ENCODE measurements around the gene CERCAM.

The CERCAM gene

DNA sequence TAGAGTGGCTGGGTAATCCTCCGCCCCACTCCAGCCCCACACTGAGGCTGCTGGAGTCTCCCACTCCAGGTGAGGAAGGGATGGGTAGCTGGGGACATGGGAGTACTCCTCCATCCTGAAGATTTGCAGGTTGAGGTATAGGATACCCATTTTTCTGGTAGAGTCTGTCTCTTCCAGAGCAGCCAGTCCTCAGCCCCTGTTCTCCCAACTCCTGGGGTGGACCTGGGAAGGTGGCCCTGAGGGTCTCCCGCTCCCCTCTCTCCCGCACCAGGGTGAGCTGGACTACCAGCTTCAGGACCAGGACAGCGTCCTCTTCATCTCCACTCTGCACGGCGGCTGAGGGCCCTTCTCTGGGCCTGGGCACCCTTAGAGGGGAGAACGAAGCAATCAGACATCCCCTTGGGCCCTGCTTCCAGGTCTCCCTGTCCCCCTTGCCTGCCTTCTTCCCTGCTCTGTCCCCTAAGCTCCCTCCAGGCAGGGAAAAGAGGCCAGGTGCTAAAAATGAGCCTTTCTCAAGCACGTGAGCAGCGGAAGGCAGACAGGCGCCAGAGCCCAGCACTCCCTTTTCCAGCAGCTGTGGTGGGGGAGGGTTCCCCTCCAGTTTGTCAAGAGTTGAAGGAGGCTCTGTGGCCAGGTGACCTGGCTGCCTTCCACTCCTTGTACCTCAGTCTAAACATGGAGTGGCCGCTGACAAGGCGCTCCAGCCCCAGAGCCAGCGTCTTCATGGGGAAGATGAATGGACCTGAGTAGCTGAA, 31.1 kb upstream of the CERCAM start:
- no peak overlapping the region for H4K12ac ChIP-seq (ENCODE audit: low read depth, low read length)
- no CpG with 5 or more reads among the region's 13 CpGs for WGBS (ENCODE audit: extremely low coverage, insufficient coverage, insufficient read length)
- no peaks in the 10 kb centered on the region for H3K79me1 ChIP-seq (ENCODE audit: low read length)
- no peak overlapping the region for H3K14ac ChIP-seq (ENCODE audit: low read length)
- no peak overlapping the region for H3K23ac ChIP-seq (ENCODE audit: low read length)
- no peak overlapping the region for H2BK12ac ChIP-seq (ENCODE audit: low read length)
- no peaks in the 10 kb centered on the region for H3K79me2 ChIP-seq (ENCODE audit: control insufficient read depth, insufficient read depth, low read length, poor library complexity)
- peaks cover 36% of the 10 kb centered on the region for H3K27me3 ChIP-seq (ENCODE audit: insufficient read depth, low read length)
- no peak overlapping the region for H3K4ac ChIP-seq (ENCODE audit: low read depth, low read length)
- no peak overlapping the region for H3K4me3 ChIP-seq (ENCODE audit: low read depth, low read length)
- H2AK5ac ChIP-seq (ENCODE audit: low read length) = no peak overlapping the region
- H3K36me3 ChIP-seq (ENCODE audit: control insufficient read depth in 1 of 2, insufficient read depth in 2 of 2, low read length in 2 of 2) = peaks cover 51 to 52% of the 10 kb centered on the region in 2 experiments
- H3K9ac ChIP-seq (ENCODE audit: low read length) = no peak overlapping the region
- H4K91ac ChIP-seq (ENCODE audit: low read depth, low read length) = no peak overlapping the region
- H4K8ac ChIP-seq (ENCODE audit: low read depth, low read length) = no peak overlapping the region
- H3K9me3 ChIP-seq (ENCODE audit: insufficient read depth, low read depth, low read length) = peaks cover 4% of the 10 kb centered on the region
- H3K27ac ChIP-seq (ENCODE audit: low read depth, low read length) = no peak overlapping the region
- DNase-seq = no peak
- H3K4me2 ChIP-seq (ENCODE audit: low read length) = no peak overlapping the region
- H2BK120ac ChIP-seq (ENCODE audit: insufficient read depth, low read length, poor library complexity) = no peak overlapping the region
- H2BK5ac ChIP-seq (ENCODE audit: low read depth, low read length, poor library complexity) = no peak overlapping the region
- H3K18ac ChIP-seq (ENCODE audit: low read length) = no peak overlapping the region
- H2AFZ ChIP-seq (ENCODE audit: insufficient read depth, low read length, poor library complexity) = no peak overlapping the region
- H3K4me1 ChIP-seq (ENCODE audit: control insufficient read depth in 1 of 2, insufficient read depth in 2 of 2, low read length in 2 of 2) = peaks cover 14 to 19% of the 10 kb centered on the region in 2 experiments

- H3K4ac ChIP-seq (ENCODE audit: low read depth, low read length) = no peak overlapping the region
- H3K27ac ChIP-seq (ENCODE audit: low read depth, low read length) = no peak overlapping the region
- H2BK12ac ChIP-seq (ENCODE audit: low read length) = no peak overlapping the region
- no peak overlapping the region for H3K23ac ChIP-seq (ENCODE audit: low read length)
- H3K79me1 ChIP-seq (ENCODE audit: low read length) = no peaks in the 10 kb centered on the region
- peaks cover 14 to 20% of the 10 kb centered on the region in 2 experiments for H3K4me1 ChIP-seq (ENCODE audit: control insufficient read depth in 1 of 2, insufficient read depth in 2 of 2, low read length in 2 of 2)
- H3K18ac ChIP-seq (ENCODE audit: low read length) = no peak overlapping the region
- no peak overlapping the region for H2AFZ ChIP-seq (ENCODE audit: insufficient read depth, low read length, poor library complexity)
- DNase-seq = no peak
- H3K4me2 ChIP-seq (ENCODE audit: low read length) = no peak overlapping the region
- no peak overlapping the region for H2BK120ac ChIP-seq (ENCODE audit: insufficient read depth, low read length, poor library complexity)
- peaks cover 36% of the 10 kb centered on the region for H3K27me3 ChIP-seq (ENCODE audit: insufficient read depth, low read length)
- no CpG with 5 or more reads among the region's 11 CpGs for WGBS (ENCODE audit: extremely low coverage, insufficient coverage, insufficient read length)
- no peak overlapping the region for H4K91ac ChIP-seq (ENCODE audit: low read depth, low read length)
- H2BK5ac ChIP-seq (ENCODE audit: low read depth, low read length, poor library complexity) = no peak overlapping the region
- no peak overlapping the region for H3K9ac ChIP-seq (ENCODE audit: low read length)
- H2AK5ac ChIP-seq (ENCODE audit: low read length) = no peak overlapping the region
- no peak overlapping the region for H4K8ac ChIP-seq (ENCODE audit: low read depth, low read length)
- H3K79me2 ChIP-seq (ENCODE audit: control insufficient read depth, insufficient read depth, low read length, poor library complexity) = no peaks in the 10 kb centered on the region
- H3K9me3 ChIP-seq (ENCODE audit: insufficient read depth, low read depth, low read length) = peaks cover 4% of the 10 kb centered on the region
- H3K14ac ChIP-seq (ENCODE audit: low read length) = no peak overlapping the region
- H4K12ac ChIP-seq (ENCODE audit: low read depth, low read length) = no peak overlapping the region
- no peak overlapping the region for H3K4me3 ChIP-seq (ENCODE audit: low read depth, low read length)
- H3K36me3 ChIP-seq (ENCODE audit: control insufficient read depth in 1 of 2, insufficient read depth in 2 of 2, low read length in 2 of 2) = peaks cover 50 to 51% of the 10 kb centered on the region in 2 experiments
Observed at GRCh38 chr9:128390150-128390812, 30.4 kb upstream of the CERCAM start.

DNA sequence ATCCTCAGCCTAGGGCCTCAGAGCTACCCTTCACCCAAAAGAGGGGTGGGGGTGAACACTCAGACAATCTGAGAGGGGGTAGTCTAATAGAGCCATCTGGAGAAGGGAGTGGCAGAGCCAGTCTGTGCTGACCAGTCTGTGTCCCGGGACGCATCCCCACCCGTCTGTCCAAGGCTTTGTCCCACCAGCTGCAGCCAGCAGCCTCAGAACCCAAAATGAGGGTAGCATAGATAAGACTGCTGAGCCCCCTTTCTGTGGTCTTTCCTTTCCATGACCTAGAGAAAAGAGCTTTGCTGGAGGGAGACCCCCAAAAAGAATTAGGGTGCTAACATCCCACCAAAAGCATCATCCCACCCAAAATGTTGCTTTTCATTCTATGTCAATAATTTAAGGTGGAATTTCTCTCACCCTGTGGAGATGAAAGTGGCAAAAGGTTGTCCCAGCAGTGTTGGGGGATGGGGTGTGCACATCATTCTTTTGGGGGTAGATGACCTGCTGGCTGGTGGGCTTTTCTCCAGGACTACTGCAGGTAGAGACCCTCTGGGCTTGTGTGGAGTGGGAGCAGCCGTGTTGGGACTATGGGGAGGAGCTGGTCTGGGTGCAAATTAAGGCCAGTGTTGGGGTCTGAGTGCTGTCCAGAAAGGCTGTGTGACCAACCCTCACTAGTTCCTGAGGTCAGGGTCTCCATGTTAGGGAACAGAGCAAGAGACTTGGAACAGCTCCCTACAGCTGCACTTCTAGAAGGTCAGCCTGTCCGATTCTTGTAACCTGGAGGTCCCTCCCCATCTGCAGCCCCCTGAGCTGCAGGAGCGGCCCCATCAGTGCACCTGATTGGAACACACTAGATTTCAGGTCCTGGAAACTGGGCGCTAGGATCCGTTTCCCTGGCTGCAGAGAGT, 29.6 kb upstream of the CERCAM start:
- Histone ChIP-seq H3K79me1 (ENCODE audit: low read length) (no peaks in the 10 kb centered on the region), H3K4me1 (ENCODE audit: control insufficient read depth in 1 of 2, insufficient read depth in 2 of 2, low read length in 2 of 2) (peaks cover 14 to 20% of the 10 kb centered on the region in 2 experiments), H3K9ac (ENCODE audit: low read length) (no peak overlapping the region), H3K4me2 (ENCODE audit: low read length) (no peak overlapping the region), H4K8ac (ENCODE audit: low read depth, low read length) (no peak overlapping the region), H3K4ac (ENCODE audit: low read depth, low read length) (no peak overlapping the region), H3K4me3 (ENCODE audit: low read depth, low read length) (no peak overlapping the region), H3K23ac (ENCODE audit: low read length) (no peak overlapping the region), H4K91ac (ENCODE audit: low read depth, low read length) (no peak overlapping the region), H3K27ac (ENCODE audit: low read depth, low read length) (no peak overlapping the region), H3K79me2 (ENCODE audit: control insufficient read depth, insufficient read depth, low read length, poor library complexity) (no peaks in the 10 kb centered on the region), H3K36me3 (ENCODE audit: control insufficient read depth in 1 of 2, insufficient read depth in 2 of 2, low read length in 2 of 2) (peaks cover 44 to 46% of the 10 kb centered on the region in 2 experiments), H2AK5ac (ENCODE audit: low read length) (no peak overlapping the region), H3K18ac (ENCODE audit: low read length) (no peak overlapping the region), H2BK5ac (ENCODE audit: low read depth, low read length, poor library complexity) (no peak overlapping the region), H2AFZ (ENCODE audit: insufficient read depth, low read length, poor library complexity) (no peak overlapping the region), H2BK12ac (ENCODE audit: low read length) (no peak overlapping the region), H4K12ac (ENCODE audit: low read depth, low read length) (no peak overlapping the region), H3K14ac (ENCODE audit: low read length) (no peak overlapping the region), H2BK120ac (ENCODE audit: insufficient read depth, low read length, poor library complexity) (no peak overlapping the region), H3K27me3 (ENCODE audit: insufficient read depth, low read length) (peaks cover 36% of the 10 kb centered on the region), H3K9me3 (ENCODE audit: insufficient read depth, low read depth, low read length) (peaks cover 4% of the 10 kb centered on the region)
- no peak for DNase-seq
- WGBS (ENCODE audit: extremely low coverage, insufficient coverage, insufficient read length) = no CpG with 5 or more reads among the region's 8 CpGs

GRCh38 chr9:128391956-128392301, 28.7 kb upstream of the CERCAM start:
- Histone ChIP-seq H3K4me1 (ENCODE audit: control insufficient read depth in 1 of 2, insufficient read depth in 2 of 2, low read length in 2 of 2) (peaks cover 14 to 20% of the 10 kb centered on the region in 2 experiments), H3K79me2 (ENCODE audit: control insufficient read depth, insufficient read depth, low read length, poor library complexity) (no peaks in the 10 kb centered on the region), H4K12ac (ENCODE audit: low read depth, low read length) (no peak overlapping the region), H3K9me3 (ENCODE audit: insufficient read depth, low read depth, low read length) (peaks cover 2% of the 10 kb centered on the region), H2BK12ac (ENCODE audit: low read length) (no peak overlapping the region), H3K23ac (ENCODE audit: low read length) (no peak overlapping the region), H3K14ac (ENCODE audit: low read length) (no peak overlapping the region), H3K36me3 (ENCODE audit: control insufficient read depth in 1 of 2, insufficient read depth in 2 of 2, low read length in 2 of 2) (peaks cover 36 to 40% of the 10 kb centered on the region in 2 experiments), H3K4ac (ENCODE audit: low read depth, low read length) (no peak overlapping the region), H2BK5ac (ENCODE audit: low read depth, low read length, poor library complexity) (no peak overlapping the region), H2AFZ (ENCODE audit: insufficient read depth, low read length, poor library complexity) (no peak overlapping the region), H2AK5ac (ENCODE audit: low read length) (no peak overlapping the region), H3K79me1 (ENCODE audit: low read length) (no peaks in the 10 kb centered on the region), H3K9ac (ENCODE audit: low read length) (no peak overlapping the region), H3K4me3 (ENCODE audit: low read depth, low read length) (no peak overlapping the region), H4K91ac (ENCODE audit: low read depth, low read length) (no peak overlapping the region), H3K18ac (ENCODE audit: low read length) (no peak overlapping the region), H4K8ac (ENCODE audit: low read depth, low read length) (no peak overlapping the region), H3K27ac (ENCODE audit: low read depth, low read length) (no peak overlapping the region), H2BK120ac (ENCODE audit: insufficient read depth, low read length, poor library complexity) (no peak overlapping the region), H3K27me3 (ENCODE audit: insufficient read depth, low read length) (peaks cover 39% of the 10 kb centered on the region), H3K4me2 (ENCODE audit: low read length) (peak overlapping the region; percentile 52)
- no peak for DNase-seq
- WGBS (ENCODE audit: extremely low coverage, insufficient coverage, insufficient read length) = 100% methylated on average over 2 of the region's 21 CpGs

Data from trophoblast cell (in vitro differentiated cells and primary cell).